Myometrial cell (primary cell): ENCODE results near the gene RIMKLB. TPM values are rescaled to one million over a fixed set of nuclear protein-coding genes. Genes with fewer than 3 reads are reported as not detected.

Source experiments
- total RNA-seq: library from RNA; depleted of rRNA; stranded (reverse); fragments of >200 nt; gene quantifications from 2 replicates; pipeline ENCODE4 v1.2.3, GENCODE V29; 2015

Gene RIMKLB
- 4.9 and 7.6 TPM in 2 replicates for total RNA-seq

GRCh38 chr12:8697476-8698131, at the start of gene RIMKLB:
TSS of gene RIMKLB (plus strand) at chr12:8697991. CDS start at chr12:8713867, 15,876 bp downstream.

GRCh38 chr12:8662593-8662992, 35.2 kb upstream of the RIMKLB start, which contains the start of gene MFAP5:
TSS of gene MFAP5 (minus strand) at chr12:8662826. CDS start at chr12:8662104, 722 bp downstream.

GRCh38 chr12:8822298-8822697, 124.5 kb downstream of the RIMKLB start, which contains the start of gene A2ML1:
TSS of gene A2ML1 (plus strand) at chr12:8822621. CDS start at chr12:8822652, 31 bp downstream.

Other genes with a start within 250 kb of the RIMKLB start
- not detected in 2 replicates for gene CLEC6A, start 242.0 kb upstream of the RIMKLB start, total RNA-seq
- gene CLEC4D, start 184.5 kb upstream of the RIMKLB start, total RNA-seq: not detected in 2 replicates
- gene CLEC4E, start 157.1 kb upstream of the RIMKLB start, total RNA-seq: not detected in 2 replicates
- gene AICDA, start 85.1 kb upstream of the RIMKLB start, total RNA-seq: not detected in 2 replicates
- 3.2 TPM in 2 replicates for gene MFAP5, start 35.2 kb upstream of the RIMKLB start, total RNA-seq
- gene A2ML1, start 124.6 kb downstream of the RIMKLB start, total RNA-seq: not detected in 2 replicates
- 18.3 and 29.1 TPM in 2 replicates for gene PHC1, start 216.5 kb downstream of the RIMKLB start, total RNA-seq